Thyroid gland (tissue), 4 donors: ENCODE measurements around the gene ZNF346. TPM values are rescaled to one million over a fixed set of nuclear protein-coding genes. Genes with fewer than 3 reads are reported as not detected.

ENCODE experiments used
- DNase-seq, 2 donors: peaks; one replicate each; pipeline ENCODE4 v3.0.0-alpha.2; 2019
- H3K27ac ChIP-seq, 3 donors: fragments of 200-600 bp; sonication (generic); 1 replicate in 2 of 3; 2 replicates in 1 of 3; pipeline ENCODE4 v1.5.1; 2016 to 2019; ENCODE audit warnings: mild to moderate bottlenecking in 1 of 3, moderate library complexity in 1 of 3
- H3K27me3 ChIP-seq: fragments of 200-600 bp; sonication (generic); one replicate; pipeline ENCODE4 v1.5.1; 2019
- H3K36me3 ChIP-seq, 2 donors: fragments of 200-600 bp; sonication (generic); one replicate each; pipeline ENCODE4 v1.5.1; 2016 to 2019
- H3K4me1 ChIP-seq, 2 donors: fragments of 200-600 bp; sonication (generic); one replicate each; pipeline ENCODE4 v1.5.1; 2017 to 2019
- H3K4me3 ChIP-seq, 3 donors: fragments of 200-600 bp; sonication (generic); replicated peaks in 1 of 3; 1 replicate in 2 of 3; 2 replicates in 1 of 3; pipeline ENCODE4 v1.5.1; 2016; ENCODE audit warnings: mild to moderate bottlenecking in 1 of 3
- H3K9me3 ChIP-seq: fragments of 200-600 bp; sonication (generic); one replicate; pipeline ENCODE4 v1.5.1; 2017
- POLR2A ChIP-seq, 2 donors: fragments of 450-650 bp; IDR thresholded peaks; one replicate each; pipeline ENCODE4 v1.6.1; 2017; ENCODE audit warnings: antibody characterized with exemption in 2 of 2, mild to moderate bottlenecking in 2 of 2, moderate library complexity in 1 of 2
- WGBS, 2 donors: methylation state at CpG; one replicate each; pipeline ENCODE4 v1.1.5; 2017; 5-methylcytosine and 5-hydroxymethylcytosine counted together
- intact Hi-C: fragments of 100-400 bp; cut with DNase I; formaldehyde crosslinking; loops from one replicate; pipeline ENCODE4 v1.15.1; 2023
- total RNA-seq, 4 donors: library from RNA; depleted of rRNA; stranded (reverse); fragments of >200 nt; gene quantifications; one replicate each; pipeline ENCODE4 v1.2.3, GENCODE V29; 2016
- TF ChIP-seq, protein P1 (sequence below), 6 experiments: fragments of 200-600 bp in 3 of 6; fragments of 450-650 bp in 3 of 6; sonication (generic) in 3 of 6; IDR thresholded peaks; one replicate each; pipeline ENCODE4 v1.5.1; 2016 to 2019; ENCODE audit warnings: antibody characterized with exemption in 6 of 6, mild to moderate bottlenecking in 2 of 6, inconsistent platforms in 1 of 6, moderate library complexity in 1 of 6

The ZNF346 gene
- total RNA-seq, 4 donors from 2014 or later = 23.6 to 34.8 (median 26.2) TPM

DNA sequence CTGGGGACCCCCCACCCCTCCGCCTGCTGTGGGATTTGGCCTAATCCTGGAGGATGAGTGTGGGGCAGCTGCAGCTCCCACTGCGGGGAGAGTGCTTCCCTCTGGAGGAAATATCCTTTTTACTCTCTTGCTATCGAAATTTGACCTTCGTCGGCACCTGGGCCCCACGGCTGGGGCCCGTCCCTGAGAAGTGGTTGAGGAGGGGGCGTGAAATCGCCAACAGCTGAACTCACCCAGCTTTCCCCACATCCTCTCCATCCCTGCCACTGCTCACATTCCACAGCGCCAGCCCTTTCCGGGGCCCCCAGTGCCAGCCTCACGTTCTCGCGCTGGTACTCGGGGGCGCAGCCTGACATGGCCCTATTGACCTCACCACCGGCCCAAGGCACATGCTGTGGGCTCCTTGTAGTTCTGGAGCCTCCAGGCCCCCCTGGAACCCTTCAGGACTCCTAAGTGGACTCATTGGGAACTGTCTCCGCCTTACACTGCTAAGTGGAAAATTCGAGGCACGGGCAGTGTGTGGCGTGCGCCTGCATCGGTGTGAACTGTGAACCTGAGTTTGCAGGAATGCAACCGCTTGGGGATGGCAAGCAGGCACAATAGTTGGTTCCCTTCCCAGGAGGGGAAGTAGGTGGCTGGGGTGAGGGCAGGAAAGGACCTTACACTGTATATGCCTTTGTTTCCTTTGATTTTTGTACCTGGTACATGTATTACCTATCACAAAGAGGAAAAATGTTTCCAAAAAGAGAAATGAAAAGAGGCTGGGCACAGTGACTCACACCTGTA, 83.4 kb downstream of the ZNF346 start:
- H3K27ac ChIP-seq = no peak overlapping the region
- TF ChIP-seq POLR2A (IDR thresholded peaks at IDR 0.05) = no peak
- TF ChIP-seq, protein P1, sequence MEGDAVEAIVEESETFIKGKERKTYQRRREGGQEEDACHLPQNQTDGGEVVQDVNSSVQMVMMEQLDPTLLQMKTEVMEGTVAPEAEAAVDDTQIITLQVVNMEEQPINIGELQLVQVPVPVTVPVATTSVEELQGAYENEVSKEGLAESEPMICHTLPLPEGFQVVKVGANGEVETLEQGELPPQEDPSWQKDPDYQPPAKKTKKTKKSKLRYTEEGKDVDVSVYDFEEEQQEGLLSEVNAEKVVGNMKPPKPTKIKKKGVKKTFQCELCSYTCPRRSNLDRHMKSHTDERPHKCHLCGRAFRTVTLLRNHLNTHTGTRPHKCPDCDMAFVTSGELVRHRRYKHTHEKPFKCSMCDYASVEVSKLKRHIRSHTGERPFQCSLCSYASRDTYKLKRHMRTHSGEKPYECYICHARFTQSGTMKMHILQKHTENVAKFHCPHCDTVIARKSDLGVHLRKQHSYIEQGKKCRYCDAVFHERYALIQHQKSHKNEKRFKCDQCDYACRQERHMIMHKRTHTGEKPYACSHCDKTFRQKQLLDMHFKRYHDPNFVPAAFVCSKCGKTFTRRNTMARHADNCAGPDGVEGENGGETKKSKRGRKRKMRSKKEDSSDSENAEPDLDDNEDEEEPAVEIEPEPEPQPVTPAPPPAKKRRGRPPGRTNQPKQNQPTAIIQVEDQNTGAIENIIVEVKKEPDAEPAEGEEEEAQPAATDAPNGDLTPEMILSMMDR (IDR thresholded peaks at IDR 0.05) = no peak
- H3K9me3 ChIP-seq = no peaks in the 10 kb centered on the region
- no peak overlapping the region for H3K4me3 ChIP-seq
- 66 to 68% methylated on average over 19 to 24 of the region's 24 CpGs for WGBS, 2 donors
- intact Hi-C loops = no loop called here
- no peak for DNase-seq
- H3K4me1 ChIP-seq = no peaks in the 10 kb centered on the region
- no peaks in the 10 kb centered on the region for H3K36me3 ChIP-seq
- no peaks in the 10 kb centered on the region for H3K27me3 ChIP-seq

DNA sequence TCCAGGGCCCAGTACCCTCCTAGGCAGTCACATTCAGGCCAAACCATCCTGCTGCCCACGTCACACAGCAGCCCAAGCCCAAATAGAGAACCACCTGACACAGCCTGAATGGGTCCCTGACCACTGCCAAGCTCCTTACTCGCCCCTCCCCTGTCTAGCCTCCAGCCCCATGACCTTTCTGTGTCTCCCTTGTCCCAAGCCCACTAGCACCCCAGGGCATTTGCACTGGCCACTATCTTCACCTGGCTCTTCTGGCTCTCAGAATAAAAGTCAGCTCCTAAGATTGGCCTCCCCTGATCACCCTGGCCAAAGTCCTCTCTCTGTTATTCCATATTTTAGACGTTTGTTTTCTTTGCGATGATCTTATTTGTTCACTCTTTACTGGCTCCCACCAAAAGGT, 84.7 kb downstream of the ZNF346 start:
- Histone ChIP-seq H3K9me3 (no peaks in the 10 kb centered on the region), H3K4me1 (no peaks in the 10 kb centered on the region), H3K4me3 (no peak overlapping the region), H3K27ac (no peak overlapping the region), H3K27me3 (no peaks in the 10 kb centered on the region), H3K36me3 (no peaks in the 10 kb centered on the region)
- no peak for DNase-seq
- TF ChIP-seq, protein P1 (IDR thresholded peaks at IDR 0.05) = no peak
- no peak for TF ChIP-seq POLR2A (IDR thresholded peaks at IDR 0.05)
- 70 to 83% methylated on average over 4 of the region's 4 CpGs for WGBS, 2 donors
- intact Hi-C loops = no loop called here

GRCh38 chr5:177109810-177110209, 87.3 kb downstream of the ZNF346 start:
- Histone ChIP-seq H3K27ac (no peak overlapping the region), H3K9me3 (no peaks in the 10 kb centered on the region), H3K4me3 (no peak overlapping the region), H3K4me1 (peaks cover 0 to 8% of the 10 kb centered on the region in 2 donors), H3K27me3 (no peaks in the 10 kb centered on the region), H3K36me3 (no peaks in the 10 kb centered on the region)
- 50 to 77% methylated on average over 9 of the region's 9 CpGs for WGBS, 2 donors
- TF ChIP-seq, protein P1 (IDR thresholded peaks at IDR 0.05) = no peak
- no peak for TF ChIP-seq POLR2A (IDR thresholded peaks at IDR 0.05)
- DNase-seq = no peak
- intact Hi-C loops = loop anchor here (5.0 to 10.0 kb wide), 3 partner anchors 135 to 395 kb away; partner anchors contain the start of gene DOK3

- TF ChIP-seq POLR2A (IDR thresholded peaks at IDR 0.05) = no peak
- TF ChIP-seq, protein P1 (IDR thresholded peaks at IDR 0.05) = peak; percentile 81 to 98 (median 86)
- intact Hi-C loops = loop anchor here (5.0 to 10.0 kb wide), 3 partner anchors 133 to 393 kb away; partner anchors contain the start of gene DOK3
- Histone ChIP-seq H3K27ac (no peak overlapping the region), H3K36me3 (no peaks in the 10 kb centered on the region), H3K27me3 (no peaks in the 10 kb centered on the region), H3K4me1 (peaks cover 0 to 12% of the 10 kb centered on the region in 2 donors), H3K9me3 (no peaks in the 10 kb centered on the region), H3K4me3 (no peak overlapping the region)
- WGBS, 2 donors = 24 to 27% methylated on average over 11 to 12 of the region's 12 CpGs
- peak; percentile 47 to 48 for DNase-seq
Measured at GRCh38 chr5:177111720-177112394, 89.4 kb downstream of the ZNF346 start.
